Measurements from ENCODE around the gene EFHC1.

GRCh38 chr6:52391599-52391998, 28.5 kb upstream of the EFHC1 start:
- no peak for TF ChIP-seq SIN3A (IDR thresholded peaks at IDR 0.05; ENCODE audit: borderline replicate concordance, insufficient read depth, low read length)
- TF ChIP-seq REST (IDR thresholded peaks at IDR 0.05; ENCODE audit: insufficient read depth in 1 of 2, low read depth in 2 of 2, low read length in 2 of 2), result no peak
- TF ChIP-seq TAF1 (IDR thresholded peaks at IDR 0.05; ENCODE audit: borderline replicate concordance, insufficient read depth, low read length), result no peak
- no peak for TF ChIP-seq POLR2AphosphoS5 (IDR thresholded peaks at IDR 0.05; ENCODE audit: low read depth, low read length)
- TF ChIP-seq FOXP2 (optimal IDR thresholded peaks at IDR 0.05; ENCODE audit: borderline replicate concordance, extremely low read depth, extremely low read length, insufficient read depth), result no peak
